ENCODE results near the gene SLC22A2.

Gene SLC22A2

DNA sequence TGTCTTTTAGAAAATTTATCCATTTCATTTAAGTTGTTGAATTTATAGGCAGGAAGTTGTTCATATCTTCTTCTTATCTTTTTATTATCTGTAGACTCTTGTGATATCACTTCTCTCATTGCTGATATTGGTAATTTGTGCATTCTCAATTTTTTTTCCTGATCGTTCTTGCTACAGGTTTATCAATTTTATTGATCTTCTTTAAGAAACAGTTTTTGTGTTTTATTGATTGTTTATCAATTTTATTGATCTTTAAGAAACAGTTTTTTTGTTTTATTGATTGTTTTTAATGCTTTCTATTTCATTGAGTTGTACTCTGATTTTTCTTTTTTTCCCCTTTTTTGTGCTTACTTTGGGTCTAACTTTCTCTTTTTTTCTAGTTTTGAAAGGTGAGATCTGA lies 23.8 kb upstream of the SLC22A2 start:
- ChIA-PET CTCF (no interaction called here), POLR2A (ENCODE audit: low non-redundant PET) (no interaction called here)
- H3K27ac ChIP-seq = no peak overlapping the region
- no peak for DNase-seq (ENCODE audit: low spot score)
- TF ChIP-seq, protein P1, sequence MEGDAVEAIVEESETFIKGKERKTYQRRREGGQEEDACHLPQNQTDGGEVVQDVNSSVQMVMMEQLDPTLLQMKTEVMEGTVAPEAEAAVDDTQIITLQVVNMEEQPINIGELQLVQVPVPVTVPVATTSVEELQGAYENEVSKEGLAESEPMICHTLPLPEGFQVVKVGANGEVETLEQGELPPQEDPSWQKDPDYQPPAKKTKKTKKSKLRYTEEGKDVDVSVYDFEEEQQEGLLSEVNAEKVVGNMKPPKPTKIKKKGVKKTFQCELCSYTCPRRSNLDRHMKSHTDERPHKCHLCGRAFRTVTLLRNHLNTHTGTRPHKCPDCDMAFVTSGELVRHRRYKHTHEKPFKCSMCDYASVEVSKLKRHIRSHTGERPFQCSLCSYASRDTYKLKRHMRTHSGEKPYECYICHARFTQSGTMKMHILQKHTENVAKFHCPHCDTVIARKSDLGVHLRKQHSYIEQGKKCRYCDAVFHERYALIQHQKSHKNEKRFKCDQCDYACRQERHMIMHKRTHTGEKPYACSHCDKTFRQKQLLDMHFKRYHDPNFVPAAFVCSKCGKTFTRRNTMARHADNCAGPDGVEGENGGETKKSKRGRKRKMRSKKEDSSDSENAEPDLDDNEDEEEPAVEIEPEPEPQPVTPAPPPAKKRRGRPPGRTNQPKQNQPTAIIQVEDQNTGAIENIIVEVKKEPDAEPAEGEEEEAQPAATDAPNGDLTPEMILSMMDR (conservative IDR thresholded peaks at IDR 0.05; ENCODE audit: low read depth) = no peak

DNA sequence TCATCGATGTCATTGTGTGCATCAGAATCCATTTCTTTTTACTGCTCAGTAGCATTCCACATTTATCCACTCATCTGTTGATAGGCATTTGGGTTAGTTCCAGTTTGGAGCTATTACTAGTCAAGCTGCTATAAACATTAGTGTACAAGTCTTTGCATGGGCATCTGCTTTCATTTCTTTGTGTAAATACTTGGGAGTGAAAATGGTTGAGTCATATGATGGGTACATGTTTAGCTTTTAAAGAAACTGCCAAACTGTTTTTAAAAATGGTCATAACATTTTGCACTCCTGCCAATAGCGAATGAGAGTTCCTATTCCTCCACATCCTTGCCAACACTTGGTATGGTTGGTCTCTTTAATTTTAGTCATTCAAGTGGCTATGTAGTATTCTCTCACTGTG lies 21.2 kb upstream of the SLC22A2 start:
- TF ChIP-seq, protein P1 (conservative IDR thresholded peaks at IDR 0.05; ENCODE audit: low read depth) = no peak
- ChIA-PET POLR2A (ENCODE audit: low non-redundant PET) (no interaction called here), CTCF (no interaction called here)
- H3K27ac ChIP-seq = no peak overlapping the region
- peak; percentile 52 for DNase-seq (ENCODE audit: low spot score)

DNA sequence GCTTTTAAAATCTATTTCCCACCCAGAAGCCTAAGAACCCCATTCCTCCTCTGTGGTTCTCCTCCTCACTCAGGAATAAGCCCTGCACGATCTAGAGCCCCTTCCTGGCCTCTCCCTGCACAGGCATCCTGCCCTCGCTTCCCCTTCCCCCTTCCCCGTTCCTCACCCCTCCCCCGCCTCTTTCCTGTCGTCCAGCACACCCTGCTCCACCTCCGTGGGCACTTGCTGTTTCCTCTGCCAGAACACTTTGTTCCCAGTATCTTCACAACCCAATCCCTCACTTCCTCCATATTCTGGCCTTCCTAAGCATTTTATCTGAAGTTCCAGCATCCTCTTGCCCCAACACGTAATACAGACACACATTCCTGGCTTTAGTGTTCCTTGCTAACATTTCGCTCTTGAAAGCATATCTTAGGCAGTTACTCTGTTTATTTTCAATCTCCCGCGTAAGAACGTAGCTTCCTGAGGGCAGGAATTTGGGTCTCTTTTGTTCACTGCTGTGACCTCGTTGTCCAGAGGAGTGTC lies 20.2 kb upstream of the SLC22A2 start:
- POLR2A ChIA-PET (ENCODE audit: low non-redundant PET) = no interaction called here
- CTCF ChIA-PET = interaction anchor here (0.6 kb wide), 1 partner anchor 135 kb away, joined by 5 read pairs; no protein-coding TSS in a partner anchor
- DNase-seq (ENCODE audit: low spot score) = no peak
- TF ChIP-seq, protein P1 (conservative IDR thresholded peaks at IDR 0.05; ENCODE audit: low read depth) = no peak
- H3K27ac ChIP-seq = no peak overlapping the region; the same call in 1 of the 2 replicates

DNA sequence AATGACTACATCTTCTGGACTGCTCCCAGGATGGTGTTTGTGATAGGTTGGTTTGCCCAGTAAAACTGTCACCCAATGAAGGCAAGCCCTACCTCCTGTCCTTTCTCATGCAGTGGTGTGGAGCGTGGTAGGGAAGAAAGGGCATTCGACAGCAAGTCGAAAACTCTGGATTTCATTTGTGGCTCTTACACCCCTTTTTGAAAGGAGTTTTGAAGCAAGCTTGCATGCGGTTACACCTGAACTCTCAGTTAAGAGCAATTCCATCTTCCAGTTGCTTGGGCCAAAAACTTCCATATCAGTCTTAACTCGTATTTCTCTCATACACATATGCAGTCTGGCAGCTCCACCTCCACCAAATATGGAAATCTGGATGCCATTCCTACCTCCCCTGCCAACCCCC lies 19.7 kb upstream of the SLC22A2 start:
- POLR2A ChIA-PET (ENCODE audit: low non-redundant PET) = no interaction called here

DNA sequence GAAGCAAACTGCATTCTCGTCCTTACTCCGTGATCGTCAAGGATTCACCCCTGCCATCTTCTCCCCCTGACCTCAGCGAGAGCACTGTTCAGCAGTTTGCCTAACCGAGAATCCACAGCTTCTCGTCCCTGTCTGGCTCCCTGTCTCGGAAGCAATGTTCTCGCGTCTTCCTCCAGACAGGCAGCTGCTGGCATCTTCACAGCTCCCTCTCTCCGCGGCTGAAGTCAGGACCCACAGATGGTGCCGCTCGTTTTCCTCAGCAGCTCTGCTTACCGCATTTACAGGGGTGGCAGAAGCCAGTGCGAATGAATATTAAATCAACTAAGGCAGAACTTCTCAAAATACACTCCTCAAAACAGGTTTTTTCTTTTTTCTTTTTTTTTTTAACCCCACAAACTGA lies 18.9 kb upstream of the SLC22A2 start:
- TF ChIP-seq, protein P1 (conservative IDR thresholded peaks at IDR 0.05; ENCODE audit: low read depth) = no peak
- DNase-seq (ENCODE audit: low spot score) = no peak
- H3K27ac ChIP-seq = no peak overlapping the region
- ChIA-PET CTCF (no interaction called here), POLR2A (ENCODE audit: low non-redundant PET) (no interaction called here)

More for the DNA sequence above, 19.7 kb upstream of the SLC22A2 start:
- H3K27ac ChIP-seq = no peak overlapping the region; the same call in 1 of the 2 replicates
- CTCF ChIA-PET = interaction anchor here (0.6 kb wide), 1 partner anchor 135 kb away, joined by 5 read pairs; no protein-coding TSS in a partner anchor
- TF ChIP-seq, protein P1 (conservative IDR thresholded peaks at IDR 0.05; ENCODE audit: low read depth) = no peak
- no peak for DNase-seq (ENCODE audit: low spot score)

DNA sequence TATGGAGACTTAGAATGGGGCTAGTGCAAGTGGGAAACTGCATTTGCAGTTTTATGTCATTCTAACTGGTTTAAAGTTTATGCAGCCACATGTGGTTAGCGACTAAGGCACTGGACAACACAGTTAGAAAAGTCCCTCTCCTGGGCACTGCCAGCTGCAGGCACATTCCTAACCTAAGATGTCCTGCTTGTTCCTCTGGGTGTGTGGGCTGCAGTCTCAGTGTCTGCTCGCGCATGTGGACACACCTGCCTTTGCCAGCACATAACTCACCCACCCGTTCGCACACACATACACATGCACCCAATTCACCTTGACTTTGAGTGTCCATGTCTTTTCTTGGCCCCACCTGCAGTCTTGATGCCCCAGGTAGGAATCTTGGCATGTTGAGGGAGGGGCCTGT lies 18.5 kb upstream of the SLC22A2 start:
- no peak for DNase-seq (ENCODE audit: low spot score)
- POLR2A ChIA-PET (ENCODE audit: low non-redundant PET) = no interaction called here
- CTCF ChIA-PET = no interaction called here
- H3K27ac ChIP-seq = no peak overlapping the region
- TF ChIP-seq, protein P1 (conservative IDR thresholded peaks at IDR 0.05; ENCODE audit: low read depth) = no peak
